Prostate gland (tissue), 2 donors: ENCODE results near the gene EMP1.

Experiments used
- POLR2A ChIP-seq: fragments of 450-650 bp; IDR thresholded peaks from one replicate; pipeline ENCODE4 v1.6.1; 2016; ENCODE audit warnings: antibody characterized with exemption, mild to moderate bottlenecking
- POLR2AphosphoS5 ChIP-seq: sonication (generic); formaldehyde crosslinking; IDR thresholded peaks from one replicate; pipeline ENCODE4 v1.6.1; 2017; ENCODE audit warnings: antibody characterized with exemption
- TF ChIP-seq, protein P1 (sequence below), 4 experiments: fragments of 200-600 bp in 2 of 4; fragments of 450-650 bp in 2 of 4; sonication (generic) in 2 of 4; IDR thresholded peaks; 1 replicate in 3 of 4; 2 replicates in 1 of 4; pipeline ENCODE4 v1.5.1; 2016 to 2019; ENCODE audit warnings: antibody characterized with exemption in 4 of 4, mild to moderate bottlenecking in 2 of 4, moderate library complexity in 2 of 4

DNA sequence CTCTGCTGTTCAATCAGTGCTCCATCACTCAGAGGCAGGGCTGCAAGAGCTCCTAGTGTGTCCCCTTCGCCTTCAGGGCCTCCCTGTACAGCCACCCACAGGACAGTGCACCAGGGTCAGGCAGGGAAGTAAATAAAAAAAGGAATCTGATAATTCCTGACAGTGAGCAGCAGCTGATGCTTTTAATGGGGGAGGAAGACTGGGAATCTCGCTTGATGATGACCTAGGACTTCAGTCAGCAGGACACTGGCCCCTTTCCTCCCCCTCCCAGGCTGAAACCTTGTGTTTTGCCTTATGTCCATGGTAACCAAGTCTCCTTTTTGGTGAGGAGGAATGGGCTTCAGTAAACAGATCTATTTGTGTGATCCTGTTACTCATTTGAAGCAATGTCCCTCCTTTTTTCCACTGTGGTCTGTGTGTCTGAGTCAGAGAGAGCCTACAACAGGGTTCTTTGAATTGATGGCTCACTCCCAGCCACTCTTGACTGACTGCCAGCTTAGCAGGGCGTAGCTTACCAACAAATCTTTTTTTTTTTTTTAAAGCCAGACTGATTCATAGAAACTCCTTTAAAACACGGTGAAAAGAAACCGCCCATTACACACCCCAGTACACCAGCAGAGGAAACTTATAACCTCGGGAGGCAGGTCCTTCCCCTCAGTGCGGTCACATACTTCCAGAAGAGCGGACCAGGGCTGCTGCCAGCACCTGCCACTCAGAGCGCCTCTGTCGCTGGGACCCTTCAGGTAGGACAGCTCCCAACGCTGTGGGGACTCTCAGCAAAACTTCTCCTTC, at the start of gene EMP1:
- TF ChIP-seq, protein P1, sequence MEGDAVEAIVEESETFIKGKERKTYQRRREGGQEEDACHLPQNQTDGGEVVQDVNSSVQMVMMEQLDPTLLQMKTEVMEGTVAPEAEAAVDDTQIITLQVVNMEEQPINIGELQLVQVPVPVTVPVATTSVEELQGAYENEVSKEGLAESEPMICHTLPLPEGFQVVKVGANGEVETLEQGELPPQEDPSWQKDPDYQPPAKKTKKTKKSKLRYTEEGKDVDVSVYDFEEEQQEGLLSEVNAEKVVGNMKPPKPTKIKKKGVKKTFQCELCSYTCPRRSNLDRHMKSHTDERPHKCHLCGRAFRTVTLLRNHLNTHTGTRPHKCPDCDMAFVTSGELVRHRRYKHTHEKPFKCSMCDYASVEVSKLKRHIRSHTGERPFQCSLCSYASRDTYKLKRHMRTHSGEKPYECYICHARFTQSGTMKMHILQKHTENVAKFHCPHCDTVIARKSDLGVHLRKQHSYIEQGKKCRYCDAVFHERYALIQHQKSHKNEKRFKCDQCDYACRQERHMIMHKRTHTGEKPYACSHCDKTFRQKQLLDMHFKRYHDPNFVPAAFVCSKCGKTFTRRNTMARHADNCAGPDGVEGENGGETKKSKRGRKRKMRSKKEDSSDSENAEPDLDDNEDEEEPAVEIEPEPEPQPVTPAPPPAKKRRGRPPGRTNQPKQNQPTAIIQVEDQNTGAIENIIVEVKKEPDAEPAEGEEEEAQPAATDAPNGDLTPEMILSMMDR (IDR thresholded peaks at IDR 0.05) = no peak
- TF ChIP-seq POLR2A (peak; percentile 61), POLR2AphosphoS5 (peak; percentile 60)
